Astrocyte (in vitro differentiated cells and primary cell): ENCODE measurements around the gene NDUFS8. TPM values are rescaled to one million over a fixed set of nuclear protein-coding genes. Genes with fewer than 3 reads are reported as not detected.

ENCODE experiments used
- DNase-seq: peaks from one replicate; pipeline ENCODE4 v3.0.0-alpha.2; 2010; ENCODE audit warnings: low read depth
- FAIRE-seq: peaks from 2 replicates; lab custom pipeline; 2011; peaks lifted over from hg19 to GRCh38; lab: Jason Lieb, UNC
- H2AFZ ChIP-seq: 2 replicates; pipeline ENCODE4 v1.6.0; 2012; ENCODE audit warnings: low read depth, low read length, inconsistent platforms
- H3K27ac ChIP-seq: 2 replicates; pipeline ENCODE4 v1.5.1; 2011; ENCODE audit warnings: low read depth, low read length, inconsistent platforms
- H3K27me3 ChIP-seq: 2 replicates; pipeline ENCODE4 v1.6.0; 2011; ENCODE audit warnings: low read length, inconsistent platforms; ENCODE audit not compliant: insufficient read depth
- H3K36me3 ChIP-seq: 2 replicates; pipeline ENCODE4 v1.5.1; 2011; ENCODE audit warnings: low read length, inconsistent platforms; ENCODE audit not compliant: insufficient read depth
- H3K4me1 ChIP-seq: 2 replicates; pipeline ENCODE4 v1.5.1; 2011; ENCODE audit warnings: low read length, inconsistent platforms; ENCODE audit not compliant: insufficient read depth
- H3K4me2 ChIP-seq: 2 replicates; pipeline ENCODE4 v1.6.0; 2012; ENCODE audit warnings: low read length, inconsistent platforms
- H3K4me3 ChIP-seq: 2 replicates; pipeline ENCODE4 v1.5.1; 2011; ENCODE audit warnings: low read depth, mild to moderate bottlenecking, low read length, inconsistent platforms; ENCODE audit not compliant: insufficient read depth
- H3K79me2 ChIP-seq: 2 replicates; pipeline ENCODE4 v1.6.0; 2012; ENCODE audit warnings: mild to moderate bottlenecking, low read length, inconsistent platforms; ENCODE audit not compliant: insufficient read depth
- H3K9ac ChIP-seq: 2 replicates; pipeline ENCODE4 v1.6.0; 2012; ENCODE audit warnings: mild to moderate bottlenecking, low read length, inconsistent platforms
- H3K9me3 ChIP-seq: 2 replicates; pipeline ENCODE4 v1.5.1; 2012; ENCODE audit warnings: low read depth, mild to moderate bottlenecking, low read length, inconsistent platforms; ENCODE audit not compliant: insufficient read depth
- H4K20me1 ChIP-seq: 2 replicates; pipeline ENCODE4 v1.6.0; 2012; ENCODE audit warnings: low read length, inconsistent platforms; ENCODE audit not compliant: insufficient read depth
- H3K27ac Mint-ChIP-seq: one replicate; pipeline ENCODE4 v1.8.0; 2021; ENCODE audit warnings: mild to moderate bottlenecking, mixed read lengths; ENCODE audit not compliant: unreplicated experiment
- H3K27me3 Mint-ChIP-seq: one replicate; pipeline ENCODE4 v1.8.0; 2021; ENCODE audit warnings: low read depth, mixed read lengths; ENCODE audit not compliant: unreplicated experiment
- H3K36me3 Mint-ChIP-seq: one replicate; pipeline ENCODE4 v1.8.0; 2021; ENCODE audit warnings: low read depth, mixed read lengths; ENCODE audit not compliant: unreplicated experiment
- H3K4me1 Mint-ChIP-seq: one replicate; pipeline ENCODE4 v1.8.0; 2021; ENCODE audit warnings: low read depth, mixed read lengths; ENCODE audit not compliant: unreplicated experiment
- H3K4me3 Mint-ChIP-seq: one replicate; pipeline ENCODE4 v1.8.0; 2021; ENCODE audit warnings: mild to moderate bottlenecking, moderate library complexity, mixed read lengths; ENCODE audit not compliant: unreplicated experiment
- H3K9me3 Mint-ChIP-seq: one replicate; pipeline ENCODE4 v1.8.0; 2021; ENCODE audit warnings: mild to moderate bottlenecking, mixed read lengths; ENCODE audit not compliant: unreplicated experiment
- CTCF ChIP-seq: IDR thresholded peaks from 2 replicates; pipeline ENCODE4 v1.5.1; 2011; ENCODE audit warnings: low read depth, mild to moderate bottlenecking, inconsistent platforms, low read length, moderate library complexity; ENCODE audit not compliant: insufficient read depth
- EZH2 ChIP-seq: IDR thresholded peaks from 2 replicates; pipeline ENCODE4 v1.6.1; 2012; ENCODE audit warnings: mild to moderate bottlenecking, low read length, inconsistent platforms; ENCODE audit not compliant: insufficient read depth
- total RNA-seq: library from RNA; stranded (reverse); gene quantifications from 2 replicates; pipeline ENCODE4 v1.2.1, GENCODE V29; 2021

The NDUFS8 gene
- total RNA-seq, 1 donor from 2014 or later: 159 TPM

- H3K79me2 ChIP-seq: peaks cover 35% of the 10 kb centered on the region
- no peaks in the 10 kb centered on the region for H3K9me3 ChIP-seq
- H3K27me3 Mint-ChIP-seq: no peaks in the 10 kb centered on the region
- no peaks in the 10 kb centered on the region for H3K9me3 Mint-ChIP-seq
- H3K9ac ChIP-seq: peak overlapping the region; percentile 75
- H3K27ac ChIP-seq: no peak overlapping the region
- H3K4me1 ChIP-seq: peaks cover 33% of the 10 kb centered on the region
- H3K36me3 Mint-ChIP-seq: peaks cover 2% of the 10 kb centered on the region
- H3K4me2 ChIP-seq: no peak overlapping the region
- no peak overlapping the region for H2AFZ ChIP-seq
- no peak overlapping the region for H3K4me3 ChIP-seq
- FAIRE-seq: no peak
- no peak for DNase-seq
- no peak overlapping the region for H3K27ac Mint-ChIP-seq
- no peak for TF ChIP-seq CTCF
- TF ChIP-seq EZH2: no peak
- peaks cover 4% of the 10 kb centered on the region for H3K4me1 Mint-ChIP-seq
- no peaks in the 10 kb centered on the region for H3K36me3 ChIP-seq
- H4K20me1 ChIP-seq: peaks cover 21% of the 10 kb centered on the region
- no peak overlapping the region for H3K4me3 Mint-ChIP-seq
- H3K27me3 ChIP-seq: no peaks in the 10 kb centered on the region
Observed at GRCh38 chr11:68041617-68042218, 11.2 kb downstream of the NDUFS8 start.

DNA sequence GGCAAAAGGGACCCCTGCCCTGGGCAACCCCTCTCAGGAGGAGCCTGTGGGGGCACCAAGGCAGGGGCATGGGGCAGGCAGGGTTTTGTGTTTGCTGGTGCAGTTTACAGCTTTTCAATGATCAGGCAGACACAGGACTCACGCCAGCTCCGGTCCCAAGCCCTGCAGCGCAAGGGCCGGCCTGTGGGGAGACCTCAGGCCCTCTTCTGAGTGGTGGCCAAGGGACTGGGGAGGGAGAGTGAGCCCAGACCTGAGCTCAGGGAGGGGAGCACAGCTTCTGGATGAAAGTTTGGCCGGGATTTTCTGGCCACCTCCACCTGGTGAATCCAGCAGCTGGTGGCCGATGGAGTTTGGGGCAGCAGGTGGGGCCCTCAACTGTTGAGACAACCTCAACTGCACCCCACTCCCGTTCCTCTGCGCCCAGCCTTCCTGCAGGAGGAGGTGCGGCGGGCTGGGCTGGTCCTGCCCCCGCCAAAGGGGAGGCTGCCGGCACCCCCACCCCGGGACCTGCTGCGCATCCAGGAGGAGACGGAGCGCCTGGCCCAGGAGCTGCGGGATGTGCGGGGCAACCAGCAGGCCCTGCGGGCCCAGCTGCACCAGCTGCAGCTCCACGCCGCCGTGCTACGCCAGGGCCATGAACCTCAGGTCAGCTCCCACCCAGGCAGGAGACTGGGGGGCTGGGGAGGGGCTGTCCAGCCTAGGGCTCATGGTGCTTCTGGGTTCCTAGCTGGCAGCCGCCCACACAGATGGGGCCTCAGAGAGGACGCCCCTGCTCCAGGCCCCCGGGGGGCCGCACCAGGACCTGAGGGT lies 11.9 kb downstream of the NDUFS8 start:
- peaks cover 30% of the 10 kb centered on the region for H3K4me1 ChIP-seq
- H3K27me3 ChIP-seq: no peaks in the 10 kb centered on the region
- no peak overlapping the region for H3K9ac ChIP-seq
- Mint-ChIP-seq H3K36me3 (peaks cover 2% of the 10 kb centered on the region), H3K27ac (no peak overlapping the region), H3K4me3 (no peak overlapping the region), H3K4me1 (peaks cover 4% of the 10 kb centered on the region), H3K9me3 (no peaks in the 10 kb centered on the region), H3K27me3 (no peaks in the 10 kb centered on the region)
- no peak for DNase-seq
- FAIRE-seq: no peak
- H3K36me3 ChIP-seq: no peaks in the 10 kb centered on the region
- H4K20me1 ChIP-seq: peaks cover 21% of the 10 kb centered on the region
- no peak overlapping the region for H3K27ac ChIP-seq
- H3K9me3 ChIP-seq: no peaks in the 10 kb centered on the region
- peak overlapping the region; percentile 32 for H3K4me2 ChIP-seq
- TF ChIP-seq EZH2 (no peak), CTCF (no peak)
- no peak overlapping the region for H2AFZ ChIP-seq
- H3K79me2 ChIP-seq: peaks cover 35% of the 10 kb centered on the region
- H3K4me3 ChIP-seq: no peak overlapping the region

DNA sequence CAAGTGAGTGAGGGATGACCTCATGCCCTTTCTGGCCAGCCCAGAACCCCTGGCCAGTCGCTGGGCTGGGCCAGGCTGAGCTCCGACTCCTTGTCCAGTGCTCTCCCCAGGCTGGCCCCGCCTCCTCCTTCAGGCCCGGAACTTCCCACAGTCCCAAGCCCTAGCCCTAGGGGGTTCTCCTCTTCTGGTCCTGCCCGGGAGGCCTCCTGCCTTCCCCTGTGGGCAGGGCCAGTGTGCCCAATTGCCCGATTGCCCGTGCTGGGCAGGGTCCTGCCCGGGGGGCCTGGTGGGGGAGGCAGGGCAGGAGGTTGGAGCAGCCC lies 12.5 kb downstream of the NDUFS8 start:
- H3K4me2 ChIP-seq: peak overlapping the region; percentile 32
- H3K9me3 Mint-ChIP-seq: no peaks in the 10 kb centered on the region
- peaks cover 21% of the 10 kb centered on the region for H4K20me1 ChIP-seq
- FAIRE-seq (no peak), DNase-seq (no peak)
- TF ChIP-seq CTCF (no peak), EZH2 (no peak)
- no peak overlapping the region for H3K9ac ChIP-seq
- no peaks in the 10 kb centered on the region for H3K27me3 ChIP-seq
- H3K4me1 ChIP-seq: peaks cover 30% of the 10 kb centered on the region
- H3K27me3 Mint-ChIP-seq: no peaks in the 10 kb centered on the region
- no peaks in the 10 kb centered on the region for H3K9me3 ChIP-seq
- no peak overlapping the region for H3K4me3 Mint-ChIP-seq
- no peak overlapping the region for H3K27ac Mint-ChIP-seq
- H2AFZ ChIP-seq: no peak overlapping the region
- peaks cover 4% of the 10 kb centered on the region for H3K4me1 Mint-ChIP-seq
- H3K79me2 ChIP-seq: peaks cover 35% of the 10 kb centered on the region
- no peak overlapping the region for H3K4me3 ChIP-seq
- peaks cover 2% of the 10 kb centered on the region for H3K36me3 Mint-ChIP-seq
- H3K27ac ChIP-seq: no peak overlapping the region
- no peaks in the 10 kb centered on the region for H3K36me3 ChIP-seq
